ENCODE results near the gene ECM2. TPM values are rescaled to one million over a fixed set of nuclear protein-coding genes. Genes with fewer than 3 reads are reported as not detected.

ECM2 gene
- 0.07 and 0.27 TPM in 2 replicates for total RNA-seq

DNA sequence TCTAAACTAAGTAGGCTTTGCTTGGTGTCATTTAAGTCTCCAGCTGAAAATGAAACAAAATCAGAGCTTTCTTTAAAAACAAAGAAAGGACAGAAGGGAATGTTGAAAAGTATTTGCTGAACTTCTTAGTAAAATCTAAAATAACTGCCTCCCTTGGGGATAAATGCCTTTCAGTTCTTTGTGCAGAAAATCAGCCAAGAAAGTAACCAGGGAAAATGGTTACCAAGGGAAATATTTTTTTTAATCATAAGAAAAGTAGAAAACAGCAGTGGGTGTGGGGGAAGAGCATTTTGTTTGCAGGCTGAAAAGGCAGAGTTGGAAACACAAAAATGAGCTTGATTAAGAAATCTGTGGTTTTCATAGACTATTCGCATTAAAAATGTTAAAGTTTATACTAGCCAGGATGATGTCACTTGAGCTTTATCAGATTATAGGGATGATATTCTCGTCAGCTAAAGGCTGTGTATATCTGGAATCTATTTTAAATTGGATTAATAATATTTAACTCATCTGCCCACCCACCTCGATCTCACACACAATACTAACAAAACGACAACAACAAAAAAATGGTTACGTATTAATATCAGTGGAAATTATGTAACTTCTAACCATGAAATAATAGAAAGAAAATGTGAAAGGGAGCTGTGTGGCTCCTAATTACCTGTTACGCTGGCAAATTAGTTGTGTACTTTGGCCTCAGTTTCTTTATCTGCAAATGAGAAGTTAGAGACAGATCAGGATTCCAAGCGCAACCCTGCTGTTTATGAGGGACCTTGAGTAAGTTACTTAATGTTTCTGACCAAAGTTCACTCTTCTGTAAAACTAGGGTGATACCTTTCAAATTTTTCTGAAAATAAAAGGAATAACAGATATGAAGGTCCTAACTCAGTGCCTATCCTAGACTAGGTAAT is at the start of gene ECM2:
Gene ECM2, minus strand, starts transcription at position 51 of the 911 bp plus-strand sequence. CDS start 13,124 bp downstream, outside the sequence.

DNA sequence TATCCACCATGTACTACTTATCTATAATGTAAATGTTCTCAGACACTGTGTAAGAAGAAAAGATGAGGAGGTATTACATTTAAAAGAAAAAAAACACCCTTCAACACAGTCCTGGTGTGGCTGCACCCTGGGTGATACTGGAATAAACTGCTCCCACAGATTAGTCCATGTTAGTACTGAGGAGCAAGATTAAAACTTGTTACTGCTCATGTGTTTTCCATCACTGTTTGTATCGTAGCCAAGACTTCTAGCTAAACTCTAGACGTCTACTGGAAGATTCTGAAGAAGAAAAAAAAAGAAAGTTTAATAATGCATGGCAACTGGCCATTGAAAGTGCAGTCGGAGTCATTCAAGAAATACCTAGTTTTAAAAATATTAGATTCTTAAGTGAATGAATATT is 53.5 kb downstream of the ECM2 start, which contains the start of gene ASPN:
Gene ASPN, minus strand, starts transcription at position 178 of the 400 bp plus-strand sequence.

Small RNA genes within 50 kb of the gene (small RNA-seq; reads per million reads assigned to genes)
- gene AL157827.1 (not detected), gene MIR4670 (not detected)

Other genes with a start within 250 kb of the ECM2 start
- gene IARS1, start 242.3 kb downstream of the ECM2 start, total RNA-seq, result 292 and 302 TPM in 2 replicates
- gene NOL8, start 210.6 kb downstream of the ECM2 start, total RNA-seq, result 43.2 and 45.9 TPM in 2 replicates
- 10.2 and 11.6 TPM in 2 replicates for gene CENPP, start 210.0 kb downstream of the ECM2 start, total RNA-seq
- gene OGN, start 131.4 kb downstream of the ECM2 start, total RNA-seq, result under 0.01 and 0.07 TPM in 2 replicates
- gene OMD, start 111.5 kb downstream of the ECM2 start, total RNA-seq, result not detected in 2 replicates
- gene ASPN, start 53.5 kb downstream of the ECM2 start, total RNA-seq, result under 0.01 TPM in 1 of 2 replicates, not detected in the other
- 16.1 and 19.3 TPM in 2 replicates for gene IPPK, start 134.1 kb upstream of the ECM2 start, total RNA-seq
- gene BICD2, start 228.8 kb upstream of the ECM2 start, total RNA-seq, result 43.8 and 50.5 TPM in 2 replicates

All from thoracic aorta endothelial cell (primary cell).